Activated CD4-positive, alpha-beta T cell treated with anti-CD3 and anti-CD28 coated beads, Interleukin-2, amount 50 U/mL, for 16 hours (primary cell): ENCODE data around the gene ADGRA1.
A peak's percentile ranks its signal among the peaks of the same experiment; 100 is the strongest.
"Not testable (repeated sequence)": the region's sequence is repeated elsewhere in the genome, so short reads cannot be mapped to it uniquely, and the experiment has no call there.

ENCODE experiments used
- DNase-seq: peaks from one replicate; pipeline ENCODE4 v3.0.0-alpha.2; 2020

Gene ADGRA1

DNA sequence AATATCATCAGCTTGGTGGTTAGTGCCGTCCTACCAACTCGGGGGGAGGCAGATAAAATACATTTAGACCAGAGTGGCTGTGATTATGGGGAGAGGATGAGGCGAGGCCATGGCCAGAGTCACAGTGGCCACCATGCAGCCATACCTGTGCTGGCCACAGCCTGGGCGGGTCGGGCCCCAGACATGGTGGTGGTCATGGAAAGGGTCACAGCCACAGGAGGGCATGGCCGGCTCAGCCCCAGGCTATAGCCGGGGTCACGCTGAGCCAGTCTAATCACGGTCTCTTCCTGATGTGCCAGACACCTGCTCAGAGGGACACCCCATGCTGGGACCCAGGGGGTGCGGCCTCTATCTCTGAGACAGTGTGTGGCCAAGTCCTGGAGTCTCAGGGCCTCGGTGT is 10.2 kb downstream of the ADGRA1 start:
- DNase-seq: no peak

GRCh38 chr10:133098426-133099124 is 10.9 kb downstream of the ADGRA1 start:
- no peak for DNase-seq

- no peak for DNase-seq
Observed at GRCh38 chr10:133099571-133099970, 11.8 kb downstream of the ADGRA1 start.

GRCh38 chr10:133100186-133100585 is 12.5 kb downstream of the ADGRA1 start:
- DNase-seq: no peak

DNA sequence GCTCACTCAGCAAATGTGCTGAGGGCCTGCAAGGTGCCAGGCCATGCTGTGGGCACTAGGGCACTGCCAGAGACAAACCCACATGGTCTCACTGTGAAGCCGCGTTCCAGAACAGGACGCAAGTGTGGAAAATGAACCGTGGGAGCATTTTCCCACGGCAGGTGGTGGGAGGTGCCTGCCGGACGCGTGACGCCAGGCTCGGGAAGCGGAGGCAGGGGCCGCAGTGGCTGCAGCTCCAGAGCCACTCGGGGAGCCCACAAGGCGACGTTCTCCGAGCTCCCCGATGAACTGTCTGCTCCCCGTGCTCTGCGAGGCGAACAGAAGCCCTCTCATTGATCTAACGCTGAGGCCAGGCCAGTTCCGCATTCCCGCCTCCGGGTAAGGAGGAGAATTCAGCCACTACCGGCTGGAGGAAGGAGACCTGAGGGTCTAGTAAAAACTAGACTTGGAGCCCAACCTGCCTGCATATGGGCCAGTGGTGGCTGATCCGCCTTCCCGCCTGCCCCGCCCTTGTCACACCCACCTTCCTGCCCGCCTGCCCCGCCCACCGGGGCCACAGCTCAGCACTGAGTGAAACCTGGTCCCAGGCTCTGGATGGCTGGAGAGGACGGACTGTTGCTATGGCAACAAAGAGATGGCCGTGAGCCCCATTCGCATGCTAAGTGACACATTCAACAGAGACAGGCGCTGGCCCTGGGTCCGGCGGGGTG is 13.1 kb downstream of the ADGRA1 start:
- peak; percentile 23 for DNase-seq

GRCh38 chr10:133101416-133101810 is 13.7 kb downstream of the ADGRA1 start:
- no peak for DNase-seq

GRCh38 chr10:133102415-133103095 is 14.8 kb downstream of the ADGRA1 start:
- DNase-seq: no peak

DNA sequence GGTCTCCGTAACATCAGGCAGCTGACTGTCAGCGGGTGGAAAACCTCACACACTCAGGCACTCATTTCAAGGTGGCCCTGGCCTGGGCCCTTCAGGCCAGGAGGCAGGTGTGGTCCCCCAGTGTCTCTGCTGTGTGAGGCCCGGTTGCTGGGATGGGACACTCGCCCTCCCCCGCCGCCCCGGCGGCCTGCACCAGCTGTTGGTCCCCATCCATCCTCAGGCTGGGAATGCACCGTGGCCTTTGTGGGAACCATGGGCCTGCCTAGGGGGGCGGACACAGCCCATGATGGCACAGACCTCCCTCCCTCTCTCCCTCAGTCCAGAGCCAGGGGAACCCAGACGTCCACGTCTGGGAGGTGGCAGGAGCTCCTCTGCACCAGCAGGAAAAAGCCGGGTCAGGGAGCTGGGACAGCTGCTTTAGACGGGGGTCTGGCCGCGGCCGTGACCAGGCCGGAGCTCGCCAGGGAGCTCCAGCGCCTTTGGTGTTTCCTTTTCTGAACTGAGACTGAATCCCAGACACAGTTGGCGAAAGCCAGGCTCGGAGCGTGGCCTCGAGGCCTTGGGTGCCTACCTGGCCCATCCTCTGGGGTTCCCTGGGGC is 15.7 kb downstream of the ADGRA1 start:
- no peak for DNase-seq

DNA sequence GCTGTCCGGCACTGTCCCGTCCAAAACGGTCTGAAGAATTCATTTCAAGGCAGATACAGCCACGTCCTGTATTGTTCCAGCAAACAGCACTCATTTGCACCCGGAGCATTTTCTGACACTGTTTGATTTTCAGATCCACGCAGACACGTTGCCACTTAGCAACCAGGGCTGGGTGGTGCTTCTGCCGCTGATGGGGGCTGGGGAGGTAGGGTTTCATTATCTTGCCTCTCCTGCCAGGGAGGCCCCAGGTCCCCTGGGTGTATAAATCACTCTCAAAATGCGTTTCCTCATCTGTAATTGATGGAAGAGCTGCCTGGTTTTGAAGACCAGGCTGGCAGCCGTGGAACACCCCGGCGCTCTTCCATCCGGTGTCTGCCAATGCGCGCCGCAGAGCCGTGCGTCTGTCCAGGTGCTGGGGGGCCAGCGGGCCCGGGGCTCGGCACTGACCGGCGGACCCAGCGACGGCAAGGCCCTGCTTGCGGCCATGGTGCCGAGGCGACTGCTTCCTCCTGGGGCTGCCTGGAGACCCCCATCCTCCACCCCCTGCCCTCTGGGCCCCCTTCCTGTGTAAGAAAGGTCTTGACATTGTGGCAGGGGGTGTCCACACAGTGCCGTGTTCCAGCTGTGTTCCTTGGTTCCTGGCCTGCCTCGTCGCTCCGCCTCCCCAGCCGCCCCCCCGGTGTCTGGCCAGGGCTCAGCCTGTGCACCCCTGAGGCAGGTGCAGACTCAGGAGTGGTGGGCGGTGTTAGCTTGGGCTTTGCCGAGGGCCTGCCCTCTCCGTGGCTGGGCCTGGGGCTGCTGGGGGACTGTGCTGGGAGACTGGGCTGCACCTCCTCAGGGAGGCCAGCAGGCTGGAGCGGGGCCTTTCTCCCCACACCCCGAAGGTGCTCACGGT is 16.6 kb downstream of the ADGRA1 start:
- DNase-seq: no peak

GRCh38 chr10:133104963-133105640 is 17.4 kb downstream of the ADGRA1 start:
- DNase-seq: no peak

DNA sequence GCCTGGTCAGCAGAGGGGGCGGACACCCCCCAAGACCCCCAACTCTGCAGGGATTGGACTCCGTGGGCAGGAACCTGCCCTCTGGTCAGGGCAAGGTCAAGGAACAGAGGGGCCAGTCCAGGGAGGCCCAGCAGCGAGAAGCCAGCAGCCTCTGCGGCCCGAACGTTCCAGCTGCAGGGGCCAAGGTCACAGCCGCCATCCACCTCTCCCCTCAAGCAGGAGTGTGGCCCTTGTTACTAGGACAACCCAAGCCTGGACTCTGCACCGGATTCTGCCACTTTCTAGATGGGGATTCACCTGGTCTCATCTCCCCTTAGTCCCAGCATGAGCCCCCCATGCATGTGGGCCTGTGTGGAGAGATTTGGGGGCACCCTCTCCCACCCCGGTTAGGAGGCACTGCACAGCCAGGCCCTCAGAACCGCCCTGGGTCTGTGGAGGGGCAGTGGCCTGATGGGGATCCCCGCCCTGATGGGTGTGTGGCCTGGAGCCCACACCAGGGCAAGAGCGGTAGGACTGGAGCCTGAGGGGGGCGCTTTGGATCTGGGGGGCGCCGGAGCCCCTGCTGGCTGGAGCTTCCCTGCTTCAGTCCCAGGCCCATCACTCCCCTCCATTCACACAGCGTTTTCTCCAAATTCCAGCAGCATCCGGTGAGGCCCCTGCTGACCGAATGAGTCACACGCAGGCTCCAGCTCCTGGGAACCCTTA is 18.1 kb downstream of the ADGRA1 start:
- no peak for DNase-seq

GRCh38 chr10:133106516-133106915 is 18.8 kb downstream of the ADGRA1 start:
- DNase-seq: no peak

GRCh38 chr10:133107442-133107841 is 19.7 kb downstream of the ADGRA1 start:
- no peak for DNase-seq

GRCh38 chr10:133109711-133110110 is 22.0 kb downstream of the ADGRA1 start:
- no peak for DNase-seq

DNA sequence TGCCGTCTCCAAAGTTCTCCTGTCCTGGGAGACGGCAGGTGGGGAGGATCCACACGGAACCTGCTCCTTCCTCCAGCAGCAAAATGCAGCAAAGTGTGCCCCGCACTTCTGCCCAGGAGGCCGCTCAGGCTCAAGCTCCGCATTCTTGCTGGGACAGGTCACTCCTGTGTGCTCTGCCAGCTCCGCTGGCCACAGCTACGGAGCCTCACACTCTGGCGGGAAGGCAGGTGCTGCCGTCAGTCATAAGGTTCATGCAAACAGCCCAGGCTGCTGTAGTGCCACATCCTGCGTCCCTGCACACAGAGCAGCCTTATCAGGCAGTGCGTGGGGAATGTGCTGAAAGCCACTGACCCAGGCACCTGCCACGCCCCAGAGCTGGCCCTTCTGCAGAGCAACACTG is 22.4 kb downstream of the ADGRA1 start:
- no peak for DNase-seq

GRCh38 chr10:133110609-133111275 is 23.0 kb downstream of the ADGRA1 start:
- DNase-seq: no peak

- not testable (repeated sequence) for DNase-seq
Observed at GRCh38 chr10:133111640-133112039, 23.9 kb downstream of the ADGRA1 start.

DNA sequence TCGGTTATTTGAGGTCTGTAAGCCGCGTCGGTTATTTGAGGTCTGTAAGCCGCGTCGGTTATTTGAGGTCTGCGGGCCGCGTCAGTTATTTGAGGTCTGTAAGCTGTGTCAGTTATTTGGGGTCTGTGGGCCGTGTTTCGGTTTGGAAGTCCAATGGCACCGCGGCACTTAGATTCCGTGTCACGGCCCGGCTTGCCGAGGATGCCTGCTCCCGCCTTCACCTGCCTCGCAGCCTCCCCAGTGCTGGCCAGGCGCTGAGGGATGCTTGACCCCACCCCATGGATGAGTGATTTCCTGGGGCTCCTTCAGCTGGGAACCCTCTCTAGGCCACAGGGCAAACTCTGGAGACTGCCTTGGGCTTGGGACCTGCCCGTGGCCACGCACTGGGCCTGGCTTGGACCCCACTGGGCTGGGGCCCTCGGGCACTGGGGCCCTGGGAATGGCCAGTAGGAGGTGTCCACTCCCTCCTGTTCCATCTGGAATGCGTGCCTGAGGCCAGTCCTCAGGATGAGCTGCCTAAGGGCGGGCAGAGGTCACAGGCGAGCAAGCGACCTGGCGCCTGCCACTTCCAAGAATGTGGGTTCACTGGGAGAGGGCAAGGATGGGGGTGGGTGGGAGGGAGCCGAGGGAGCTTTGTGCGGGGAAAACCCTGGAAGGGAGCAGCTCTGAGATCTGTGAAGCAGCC is 25.6 kb downstream of the ADGRA1 start:
- no peak for DNase-seq

GRCh38 chr10:133113847-133114246 is 26.1 kb downstream of the ADGRA1 start:
- no peak for DNase-seq

GRCh38 chr10:133114251-133114650 is 26.5 kb downstream of the ADGRA1 start:
- no peak for DNase-seq
